OCI-LY1 (cell line): Measurements from ENCODE around the gene SLC2A10.

Source experiments
- H2AFZ ChIP-seq: fragments of 200-600 bp; sonication (generic), shearing (Covaris generic); 2 replicates; pipeline ENCODE4 v1.6.0; 2014; ENCODE audit warnings: antibody characterized with exemption, mild to moderate bottlenecking, low read length
- H3F3A ChIP-seq: fragments of 200-600 bp; sonication (generic), shearing (Covaris generic); 2 replicates; pipeline ENCODE4 v1.6.0; 2014; ENCODE audit warnings: mild to moderate bottlenecking, antibody characterized with exemption, low read length, moderate library complexity; ENCODE audit not compliant: insufficient read depth
- H3K27ac ChIP-seq: fragments of 200-600 bp; sonication (generic); 2 replicates; pipeline ENCODE4 v1.5.1; 2014; ENCODE audit warnings: low read length, mixed run types, mild to moderate bottlenecking, low read depth; ENCODE audit not compliant: poor library complexity, severe bottlenecking
- H3K27me3 ChIP-seq: fragments of 200-600 bp; sonication (generic); 2 replicates; pipeline ENCODE4 v1.6.0; 2014; ENCODE audit warnings: antibody characterized with exemption, mild to moderate bottlenecking, low read length, moderate library complexity; ENCODE audit not compliant: insufficient read depth
- H3K36me3 ChIP-seq: fragments of 200-600 bp; sonication (generic); 2 replicates; pipeline ENCODE4 v1.6.1; 2014; ENCODE audit warnings: mild to moderate bottlenecking, antibody characterized with exemption, low read length, moderate library complexity, mixed read lengths; ENCODE audit not compliant: insufficient read depth
- H3K4me1 ChIP-seq: fragments of 200-600 bp; sonication (generic); 2 replicates; pipeline ENCODE4 v1.5.1; 2014; ENCODE audit warnings: mild to moderate bottlenecking, low read length, moderate library complexity; ENCODE audit not compliant: insufficient read depth, severe bottlenecking
- H3K4me2 ChIP-seq: fragments of 200-600 bp; sonication (generic), shearing (Covaris generic); 2 replicates; pipeline ENCODE4 v1.6.1; 2014; ENCODE audit warnings: low read length
- H3K4me3 ChIP-seq: fragments of 200-600 bp; sonication (generic); 2 replicates; pipeline ENCODE4 v1.5.1; 2014; ENCODE audit warnings: low read length, low read depth, mild to moderate bottlenecking, mixed read lengths; ENCODE audit not compliant: poor library complexity, severe bottlenecking
- H3K79me2 ChIP-seq: fragments of 200-600 bp; shearing (Covaris generic); 2 replicates; pipeline ENCODE4 v1.6.1; 2016; ENCODE audit warnings: mixed run types, low read length, mixed read lengths; ENCODE audit not compliant: insufficient read depth
- H3K9ac ChIP-seq: fragments of 200-600 bp; sonication (generic), shearing (Covaris generic); 2 replicates; pipeline ENCODE4 v1.6.1; 2014; ENCODE audit warnings: mild to moderate bottlenecking, low read length, mixed read lengths
- H3K9me2 ChIP-seq: fragments of 200-600 bp; sonication (generic), shearing (Covaris generic); 2 replicates; pipeline ENCODE4 v1.6.1; 2014; ENCODE audit warnings: low read depth, mild to moderate bottlenecking, low read length, mixed read lengths
- H3K9me3 ChIP-seq: fragments of 200-600 bp; shearing (Covaris generic); 2 replicates; pipeline ENCODE4 v1.6.1; 2014; ENCODE audit warnings: low read length, mixed read lengths
- H4K20me1 ChIP-seq: fragments of 200-600 bp; sonication (generic), shearing (Covaris generic); 2 replicates; pipeline ENCODE4 v1.6.0; 2016; ENCODE audit warnings: mild to moderate bottlenecking, low read length; ENCODE audit not compliant: insufficient read depth
- CTCF ChIP-seq: fragments of 200-600 bp; sonication (generic), shearing (Covaris generic); IDR thresholded peaks from 2 replicates; pipeline ENCODE4 v1.5.1; 2017; ENCODE audit warnings: mild to moderate bottlenecking, antibody characterized with exemption, low read length, moderate library complexity, mixed read lengths
- EZH2 ChIP-seq: fragments of 200-600 bp; sonication (generic), shearing (Covaris generic); IDR thresholded peaks from 2 replicates; pipeline ENCODE4 v1.8.0; 2017; ENCODE audit warnings: borderline replicate concordance, mixed run types, mild to moderate bottlenecking, antibody characterized with exemption, low read length, moderate library complexity, mixed read lengths

Gene SLC2A10

GRCh38 chr20:46725186-46726165 is 16.0 kb downstream of the SLC2A10 start:
- Histone ChIP-seq H3K9me2 (no peaks in the 10 kb centered on the region), H2AFZ (no peak overlapping the region), H3K27ac (no peak overlapping the region), H3K79me2 (no peaks in the 10 kb centered on the region), H3K4me2 (no peak overlapping the region), H3K9me3 (no peaks in the 10 kb centered on the region), H3K9ac (no peak overlapping the region), H3K4me3 (no peak overlapping the region), H4K20me1 (no peaks in the 10 kb centered on the region), H3K4me1 (no peaks in the 10 kb centered on the region), H3K27me3 (no peaks in the 10 kb centered on the region; the same call in 1 of the 2 replicates), H3F3A (no peaks in the 10 kb centered on the region), H3K36me3 (no peaks in the 10 kb centered on the region)
- TF ChIP-seq CTCF, result no peak
- TF ChIP-seq EZH2, result no peak

- H3F3A ChIP-seq, result no peaks in the 10 kb centered on the region
- H3K36me3 ChIP-seq, result no peaks in the 10 kb centered on the region
- TF ChIP-seq EZH2, result no peak
- TF ChIP-seq CTCF, result no peak
- H3K4me2 ChIP-seq, result no peak overlapping the region
- H2AFZ ChIP-seq, result no peak overlapping the region
- no peaks in the 10 kb centered on the region for H3K9me2 ChIP-seq
- H3K27ac ChIP-seq, result no peak overlapping the region
- H3K27me3 ChIP-seq, result no peaks in the 10 kb centered on the region
- no peak overlapping the region for H3K9ac ChIP-seq
- no peak overlapping the region for H3K4me3 ChIP-seq
- no peaks in the 10 kb centered on the region for H3K79me2 ChIP-seq
- H4K20me1 ChIP-seq, result no peaks in the 10 kb centered on the region
- no peaks in the 10 kb centered on the region for H3K4me1 ChIP-seq
- H3K9me3 ChIP-seq, result no peaks in the 10 kb centered on the region
Observed at GRCh38 chr20:46731770-46732169, 22.3 kb downstream of the SLC2A10 start.

- H4K20me1 ChIP-seq, result no peaks in the 10 kb centered on the region
- no peaks in the 10 kb centered on the region for H3K9me2 ChIP-seq
- no peaks in the 10 kb centered on the region for H3F3A ChIP-seq
- no peaks in the 10 kb centered on the region for H3K9me3 ChIP-seq
- peaks cover 5% of the 10 kb centered on the region; the same call in 1 of the 2 replicates for H3K27me3 ChIP-seq
- no peaks in the 10 kb centered on the region for H3K79me2 ChIP-seq
- no peak overlapping the region for H2AFZ ChIP-seq
- H3K4me2 ChIP-seq, result no peak overlapping the region
- no peak overlapping the region for H3K9ac ChIP-seq
- no peaks in the 10 kb centered on the region for H3K4me1 ChIP-seq
- TF ChIP-seq CTCF (no peak), EZH2 (no peak)
- H3K36me3 ChIP-seq, result no peaks in the 10 kb centered on the region
- H3K27ac ChIP-seq, result no peak overlapping the region
- no peak overlapping the region for H3K4me3 ChIP-seq
Observed at GRCh38 chr20:46735436-46735835, 26.0 kb downstream of the SLC2A10 start.
